Measurements from ENCODE around the gene CRISP1.

GRCh38 chr6:49913636-49914375 lies 47.5 kb upstream of the CRISP1 start:
- TF ChIP-seq EP300 (IDR thresholded peaks at IDR 0.05) (no peak), POLR2A (IDR thresholded peaks at IDR 0.05) (no peak)
